Effector memory CD4-positive, alpha-beta T cell (primary cell): ENCODE data around the gene CELF2.

Source experiments
- DNase-seq, 3 donors: peaks; one replicate each; pipeline ENCODE4 v3.0.0-alpha.2; 2020
- H3K27ac ChIP-seq: 2 replicates; pipeline ENCODE4 v1.7.0; 2013; ENCODE audit warnings: mild to moderate bottlenecking, low read length, moderate library complexity; ENCODE audit not compliant: insufficient read depth, poor library complexity, severe bottlenecking
- H3K27me3 ChIP-seq: replicated peaks from 2 replicates; pipeline ENCODE4 v1.7.0; 2013; ENCODE audit warnings: mild to moderate bottlenecking, low read length; ENCODE audit not compliant: insufficient read depth, control insufficient read depth, poor library complexity, severe bottlenecking
- H3K36me3 ChIP-seq: 2 replicates; pipeline ENCODE4 v1.7.0; 2013; ENCODE audit warnings: mild to moderate bottlenecking, low read length, moderate library complexity; ENCODE audit not compliant: control insufficient read depth, insufficient read depth
- H3K4me1 ChIP-seq: 2 replicates; pipeline ENCODE4 v1.7.0; 2013; ENCODE audit warnings: low read length, mild to moderate bottlenecking; ENCODE audit not compliant: control insufficient read depth, insufficient read depth, poor library complexity, severe bottlenecking
- H3K4me3 ChIP-seq: 2 replicates; pipeline ENCODE4 v1.7.0; 2013; ENCODE audit warnings: low read length, low read depth, mild to moderate bottlenecking; ENCODE audit not compliant: insufficient read depth, poor library complexity, severe bottlenecking
- H3K9me3 ChIP-seq: 2 replicates; pipeline ENCODE4 v1.7.0; 2013; ENCODE audit warnings: mild to moderate bottlenecking, low read length, moderate library complexity; ENCODE audit not compliant: control insufficient read depth

The CELF2 gene

GRCh38 chr10:11106621-11107374, 89.1 kb downstream of the CELF2 start:
- H3K27me3 ChIP-seq, result no peaks in the 10 kb centered on the region
- no peaks in the 10 kb centered on the region for H3K4me1 ChIP-seq
- no peak overlapping the region for H3K27ac ChIP-seq
- H3K4me3 ChIP-seq, result no peak overlapping the region
- H3K9me3 ChIP-seq, result no peaks in the 10 kb centered on the region
- no peaks in the 10 kb centered on the region for H3K36me3 ChIP-seq
- no peak for DNase-seq

GRCh38 chr10:11107948-11108347, 90.3 kb downstream of the CELF2 start:
- H3K27me3 ChIP-seq, result no peaks in the 10 kb centered on the region
- no peaks in the 10 kb centered on the region for H3K36me3 ChIP-seq
- no peak overlapping the region for H3K4me3 ChIP-seq
- H3K27ac ChIP-seq, result no peak overlapping the region
- H3K4me1 ChIP-seq, result no peaks in the 10 kb centered on the region
- H3K9me3 ChIP-seq, result no peaks in the 10 kb centered on the region
- no peak for DNase-seq

- Histone ChIP-seq H3K4me3 (no peak overlapping the region), H3K27ac (no peak overlapping the region), H3K36me3 (no peaks in the 10 kb centered on the region), H3K4me1 (no peaks in the 10 kb centered on the region), H3K27me3 (no peaks in the 10 kb centered on the region), H3K9me3 (no peaks in the 10 kb centered on the region)
- DNase-seq, result no peak
Observed at GRCh38 chr10:11108356-11108755, 90.7 kb downstream of the CELF2 start.

GRCh38 chr10:11109590-11109989, 91.9 kb downstream of the CELF2 start:
- H3K9me3 ChIP-seq, result no peaks in the 10 kb centered on the region
- no peak overlapping the region for H3K27ac ChIP-seq
- H3K27me3 ChIP-seq, result no peaks in the 10 kb centered on the region
- no peaks in the 10 kb centered on the region for H3K4me1 ChIP-seq
- no peak for DNase-seq
- no peak overlapping the region for H3K4me3 ChIP-seq
- no peaks in the 10 kb centered on the region for H3K36me3 ChIP-seq

- DNase-seq, result no peak
- H3K4me1 ChIP-seq, result no peaks in the 10 kb centered on the region
- H3K36me3 ChIP-seq, result no peaks in the 10 kb centered on the region
- H3K27ac ChIP-seq, result no peak overlapping the region
- H3K9me3 ChIP-seq, result no peaks in the 10 kb centered on the region
- no peaks in the 10 kb centered on the region for H3K27me3 ChIP-seq
- H3K4me3 ChIP-seq, result no peak overlapping the region
Observed at GRCh38 chr10:11110539-11110938, 92.9 kb downstream of the CELF2 start.

GRCh38 chr10:11111490-11111889, 93.8 kb downstream of the CELF2 start:
- H3K4me3 ChIP-seq, result no peak overlapping the region
- H3K36me3 ChIP-seq, result no peaks in the 10 kb centered on the region
- H3K9me3 ChIP-seq, result no peaks in the 10 kb centered on the region
- H3K4me1 ChIP-seq, result no peaks in the 10 kb centered on the region
- no peaks in the 10 kb centered on the region for H3K27me3 ChIP-seq
- no peak overlapping the region for H3K27ac ChIP-seq
- no peak for DNase-seq

GRCh38 chr10:11112718-11113117, 95.0 kb downstream of the CELF2 start:
- H3K9me3 ChIP-seq, result no peaks in the 10 kb centered on the region
- H3K27ac ChIP-seq, result no peak overlapping the region
- no peak overlapping the region for H3K4me3 ChIP-seq
- H3K27me3 ChIP-seq, result no peaks in the 10 kb centered on the region
- no peak for DNase-seq
- H3K36me3 ChIP-seq, result no peaks in the 10 kb centered on the region
- no peaks in the 10 kb centered on the region for H3K4me1 ChIP-seq

- Histone ChIP-seq H3K27ac (peak overlapping the region; percentile 30), H3K4me3 (no peak overlapping the region), H3K4me1 (no peaks in the 10 kb centered on the region), H3K9me3 (no peaks in the 10 kb centered on the region), H3K27me3 (no peaks in the 10 kb centered on the region), H3K36me3 (no peaks in the 10 kb centered on the region)
- peak in 2 of 3 donors; percentile 11 to 16 for DNase-seq
Observed at GRCh38 chr10:11113156-11113555, 95.5 kb downstream of the CELF2 start.

GRCh38 chr10:11114269-11114668, 96.6 kb downstream of the CELF2 start:
- Histone ChIP-seq H3K9me3 (no peaks in the 10 kb centered on the region), H3K27ac (no peak overlapping the region), H3K4me1 (no peaks in the 10 kb centered on the region), H3K36me3 (no peaks in the 10 kb centered on the region), H3K4me3 (no peak overlapping the region), H3K27me3 (no peaks in the 10 kb centered on the region)
- no peak for DNase-seq

- no peak overlapping the region for H3K4me3 ChIP-seq
- no peaks in the 10 kb centered on the region for H3K36me3 ChIP-seq
- no peak for DNase-seq
- no peaks in the 10 kb centered on the region for H3K27me3 ChIP-seq
- no peaks in the 10 kb centered on the region for H3K9me3 ChIP-seq
- no peak overlapping the region for H3K27ac ChIP-seq
- no peaks in the 10 kb centered on the region for H3K4me1 ChIP-seq
Observed at GRCh38 chr10:11115337-11115736, 97.7 kb downstream of the CELF2 start.
